ENCODE measurements around the gene SPINK8. TPM values are rescaled to one million over a fixed set of nuclear protein-coding genes. Genes with fewer than 3 reads are reported as not detected.
A peak's percentile ranks its signal among the peaks of the same experiment; 100 is the strongest.
"Not testable (repeated sequence)": the region's sequence is repeated elsewhere in the genome, so short reads cannot be mapped to it uniquely, and the experiment has no call there.

Gene SPINK8
- total and polyA plus RNA-seq, 9 donors: not detected

DNA sequence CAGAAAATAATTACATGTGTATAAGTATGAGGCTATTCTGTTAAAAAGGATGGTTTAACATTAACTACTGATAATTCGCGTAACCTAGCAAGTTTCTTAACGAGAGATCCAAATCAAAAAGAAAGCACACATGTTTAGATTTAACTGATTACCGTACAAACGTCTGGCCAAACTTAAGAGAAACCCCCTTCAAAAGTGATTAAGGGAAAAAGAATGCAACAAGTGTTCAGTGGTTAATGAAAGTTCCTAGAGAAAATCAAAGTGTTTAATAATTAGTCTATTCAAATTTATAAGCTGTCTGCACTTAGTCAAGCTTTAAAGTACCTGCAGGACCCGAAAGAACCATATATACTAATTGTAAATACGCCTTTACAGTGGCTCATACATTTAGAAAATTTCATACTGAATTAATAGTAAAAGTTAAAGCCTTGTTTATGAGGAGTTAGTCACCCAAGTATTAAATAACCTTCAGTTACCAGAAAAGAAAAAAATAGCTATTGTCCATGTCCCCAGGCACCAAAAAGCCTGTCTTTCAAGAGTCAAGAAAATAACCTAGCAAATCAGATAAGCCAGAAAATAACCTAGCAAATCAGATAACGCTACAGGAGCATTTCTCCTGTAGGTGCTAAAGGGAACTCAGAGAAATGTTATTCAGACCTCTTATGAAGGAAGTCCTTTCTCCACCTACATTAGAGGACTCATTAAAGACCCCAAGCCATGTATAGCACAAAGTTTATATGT lies 58.0 kb downstream of the SPINK8 start:
- TF ChIP-seq, protein P1, sequence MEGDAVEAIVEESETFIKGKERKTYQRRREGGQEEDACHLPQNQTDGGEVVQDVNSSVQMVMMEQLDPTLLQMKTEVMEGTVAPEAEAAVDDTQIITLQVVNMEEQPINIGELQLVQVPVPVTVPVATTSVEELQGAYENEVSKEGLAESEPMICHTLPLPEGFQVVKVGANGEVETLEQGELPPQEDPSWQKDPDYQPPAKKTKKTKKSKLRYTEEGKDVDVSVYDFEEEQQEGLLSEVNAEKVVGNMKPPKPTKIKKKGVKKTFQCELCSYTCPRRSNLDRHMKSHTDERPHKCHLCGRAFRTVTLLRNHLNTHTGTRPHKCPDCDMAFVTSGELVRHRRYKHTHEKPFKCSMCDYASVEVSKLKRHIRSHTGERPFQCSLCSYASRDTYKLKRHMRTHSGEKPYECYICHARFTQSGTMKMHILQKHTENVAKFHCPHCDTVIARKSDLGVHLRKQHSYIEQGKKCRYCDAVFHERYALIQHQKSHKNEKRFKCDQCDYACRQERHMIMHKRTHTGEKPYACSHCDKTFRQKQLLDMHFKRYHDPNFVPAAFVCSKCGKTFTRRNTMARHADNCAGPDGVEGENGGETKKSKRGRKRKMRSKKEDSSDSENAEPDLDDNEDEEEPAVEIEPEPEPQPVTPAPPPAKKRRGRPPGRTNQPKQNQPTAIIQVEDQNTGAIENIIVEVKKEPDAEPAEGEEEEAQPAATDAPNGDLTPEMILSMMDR (IDR thresholded peaks at IDR 0.05): no peak
- TF ChIP-seq POLR2A (IDR thresholded peaks at IDR 0.05): no peak
- no peak for TF ChIP-seq EP300 (IDR thresholded peaks at IDR 0.05)
- intact Hi-C loops (cut with DNase I): loop anchor here in 3 of 4 donors (10.0 kb wide), 2 partner anchors 159 to 279 kb away; partner anchors contain the start of genes PLXNB1 (in 2 of the 3) and PFKFB4 (in 1 of the 3)
- H3K4me3 ChIP-seq: no peak overlapping the region
- no peaks in the 10 kb centered on the region for H3K27me3 ChIP-seq
- no peak for DNase-seq
- no peak overlapping the region for H3K27ac ChIP-seq
- no peaks in the 10 kb centered on the region for H3K4me1 ChIP-seq (ENCODE audit: insufficient read depth)
- no peaks in the 10 kb centered on the region for H3K36me3 ChIP-seq
- H3K9me3 ChIP-seq: no peaks in the 10 kb centered on the region
- 63 to 69% (median 64%) methylated on average over 8 of the region's 8 CpGs for WGBS, 3 donors

DNA sequence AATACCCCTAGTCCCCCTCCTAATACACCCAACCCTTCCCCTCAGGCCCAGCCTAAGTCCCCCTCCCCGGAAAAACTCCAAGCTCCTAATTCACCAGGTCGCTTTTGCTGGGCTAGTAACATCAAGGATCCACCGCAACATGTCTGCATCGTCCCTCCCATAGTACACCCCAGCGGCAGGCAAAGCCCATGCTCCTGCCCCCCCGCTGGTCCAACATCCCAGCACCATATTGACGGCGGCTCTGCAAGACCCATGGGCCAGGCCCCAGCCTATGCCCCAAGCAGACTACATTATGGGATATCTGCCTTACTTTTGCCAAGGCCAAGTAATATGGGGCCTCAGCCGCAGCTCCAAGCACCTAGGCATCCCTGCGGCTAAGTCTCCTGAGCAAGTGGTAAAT lies 59.0 kb downstream of the SPINK8 start:
- TF ChIP-seq EP300 (IDR thresholded peaks at IDR 0.05) (no peak), POLR2A (IDR thresholded peaks at IDR 0.05) (no peak)
- TF ChIP-seq, protein P1 (IDR thresholded peaks at IDR 0.05): no peak
- Histone ChIP-seq H3K36me3 (no peaks in the 10 kb centered on the region), H3K9me3 (no peaks in the 10 kb centered on the region), H3K27ac (no peak overlapping the region), H3K4me3 (no peak overlapping the region), H3K27me3 (no peaks in the 10 kb centered on the region), H3K4me1 (ENCODE audit: insufficient read depth) (no peaks in the 10 kb centered on the region)
- intact Hi-C loops (cut with DNase I): loop anchor here in 3 of 4 donors (5.0 to 10.0 kb wide), 4 partner anchors 160 to 280 kb away; partner anchors contain the start of genes PLXNB1 (in 2 of the 3) and PFKFB4 (in 1 of the 3)
- DNase-seq: no peak
- WGBS, 3 donors: 80 to 87% (median 84%) methylated on average over 10 of the region's 10 CpGs

DNA sequence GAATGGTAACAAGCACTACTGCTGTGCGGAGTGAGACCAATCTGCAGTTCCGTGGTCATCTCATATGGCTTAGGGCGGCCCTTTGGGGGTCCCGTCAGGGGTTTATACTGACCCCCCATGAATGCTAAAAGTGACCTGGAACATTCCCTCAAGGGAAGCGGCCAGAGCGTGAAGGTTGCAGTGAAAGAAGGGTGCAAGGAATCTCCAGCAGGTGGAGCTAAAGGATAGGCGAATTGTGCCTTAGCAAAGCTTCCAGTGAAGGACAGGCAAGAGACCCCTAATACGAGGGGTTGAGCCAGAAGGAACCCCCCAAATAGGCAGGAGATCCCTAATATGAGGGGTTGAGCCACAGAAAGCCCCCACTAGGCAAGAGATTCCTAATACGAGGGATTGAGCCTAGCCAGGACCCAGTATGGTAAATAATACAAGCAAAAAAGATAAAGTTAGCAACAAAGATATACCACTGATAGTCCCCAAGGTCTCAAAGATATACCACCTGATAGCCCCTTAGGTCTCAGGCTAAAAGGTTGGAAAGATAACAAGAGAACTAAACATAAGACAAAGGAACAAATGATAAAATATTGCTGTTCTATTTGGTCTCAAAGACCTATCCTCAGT lies 59.8 kb downstream of the SPINK8 start:
- TF ChIP-seq, protein P1 (IDR thresholded peaks at IDR 0.05): peak; percentile 25 to 60 (median 60)
- no peak for TF ChIP-seq POLR2A (IDR thresholded peaks at IDR 0.05)
- DNase-seq: peak; percentile 34 to 52 (median 43)
- Histone ChIP-seq H3K27ac (no peak overlapping the region), H3K27me3 (no peaks in the 10 kb centered on the region), H3K9me3 (no peaks in the 10 kb centered on the region), H3K4me3 (no peak overlapping the region), H3K4me1 (ENCODE audit: insufficient read depth) (no peaks in the 10 kb centered on the region), H3K36me3 (no peaks in the 10 kb centered on the region)
- intact Hi-C loops (cut with DNase I): loop anchor here in 3 of 4 donors (5.0 to 10.0 kb wide), 4 partner anchors 161 to 281 kb away; partner anchors contain the start of genes PLXNB1 (in 2 of the 3) and PFKFB4 (in 1 of the 3)
- WGBS, 3 donors: 6 to 10% (median 8%) methylated on average over 9 of the region's 9 CpGs

DNA sequence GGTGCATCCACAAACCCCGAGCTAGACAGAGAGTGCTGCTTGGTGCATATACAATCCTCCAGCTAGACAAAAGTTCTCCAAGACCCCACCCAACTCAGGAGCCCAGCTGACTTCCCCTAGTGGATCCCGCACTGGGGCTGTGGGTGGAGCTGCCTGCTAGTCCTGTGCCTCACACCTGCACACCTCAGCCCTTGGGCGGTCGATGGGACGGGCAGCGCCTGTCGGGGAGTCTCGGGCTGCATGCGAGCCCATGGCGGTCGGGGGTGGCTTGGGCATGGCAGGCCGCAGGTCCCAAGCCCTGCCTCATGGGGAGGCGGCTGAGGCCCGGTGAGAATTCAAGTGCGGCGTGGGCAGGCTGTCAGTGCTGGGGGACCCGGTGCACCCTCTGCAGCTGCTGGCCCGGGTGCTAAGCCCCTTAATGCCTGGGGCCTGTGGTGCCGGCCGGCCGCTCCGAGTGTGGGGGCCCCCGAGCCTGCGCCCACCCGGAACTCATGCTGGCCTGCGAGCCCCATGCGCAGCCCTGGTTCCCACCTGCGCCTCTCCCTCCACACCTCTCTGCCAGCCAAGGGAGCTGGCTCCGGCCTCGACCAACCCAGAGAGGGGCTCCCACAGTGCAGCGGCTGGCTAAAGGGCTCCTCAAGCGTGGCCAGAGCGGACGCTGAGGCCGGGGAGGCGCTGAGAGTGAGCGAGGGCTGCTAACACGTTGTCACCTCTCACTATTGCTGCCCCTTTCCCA lies 61.5 kb downstream of the SPINK8 start:
- intact Hi-C loops (cut with DNase I): loop anchor here in 3 of 4 donors (5.0 to 10.0 kb wide), 4 partner anchors 163 to 283 kb away; partner anchors contain the start of genes PLXNB1 (in 2 of the 3) and PFKFB4 (in 1 of the 3)
- WGBS, 3 donors: 96 to 97% (median 96%) methylated on average over 37 to 38 of the region's 38 CpGs
- no peak overlapping the region for H3K27ac ChIP-seq
- no peaks in the 10 kb centered on the region for H3K36me3 ChIP-seq
- H3K27me3 ChIP-seq: no peaks in the 10 kb centered on the region
- no peak for DNase-seq
- H3K4me1 ChIP-seq (ENCODE audit: insufficient read depth): no peaks in the 10 kb centered on the region
- TF ChIP-seq POLR2A (IDR thresholded peaks at IDR 0.05): no peak
- no peak for TF ChIP-seq EP300 (IDR thresholded peaks at IDR 0.05)
- TF ChIP-seq, protein P1 (IDR thresholded peaks at IDR 0.05): no peak
- H3K4me3 ChIP-seq: no peak overlapping the region
- no peaks in the 10 kb centered on the region for H3K9me3 ChIP-seq

DNA sequence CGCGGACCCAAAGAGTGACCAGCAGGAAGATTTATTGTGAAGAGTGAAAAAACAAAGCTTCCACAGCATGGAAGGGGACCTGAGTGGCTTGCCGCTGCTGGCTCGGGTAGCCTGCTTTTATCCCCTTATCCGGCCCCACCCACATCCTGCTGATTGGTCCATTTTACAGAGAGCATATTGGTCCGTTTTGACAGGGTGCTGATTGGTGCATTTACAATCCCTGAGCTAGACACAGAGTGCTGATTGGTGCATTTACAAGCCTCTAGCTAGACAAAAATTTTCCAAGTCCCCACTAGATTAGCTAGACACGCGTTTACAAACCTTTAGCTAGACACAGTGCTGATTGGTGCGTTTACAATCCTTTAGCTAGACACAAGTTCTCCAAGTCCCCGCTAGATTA lies 62.2 kb downstream of the SPINK8 start:
- WGBS, 3 donors: 92 to 94% (median 94%) methylated on average over 10 of the region's 10 CpGs

More for the DNA sequence above, 62.2 kb downstream of the SPINK8 start:
- not testable (repeated sequence) for H3K27me3 ChIP-seq; H3K36me3 ChIP-seq; H3K27ac ChIP-seq; H3K4me3 ChIP-seq; H3K9me3 ChIP-seq; DNase-seq; H3K4me1 ChIP-seq (ENCODE audit: insufficient read depth)
- intact Hi-C loops (cut with DNase I): loop anchor here in 3 of 4 donors (5.0 to 10.0 kb wide), 4 partner anchors 164 to 284 kb away; partner anchors contain the start of genes PLXNB1 (in 2 of the 3) and PFKFB4 (in 1 of the 3)

Measured in ovary (tissue), 9 donors.